Sigmoid colon (tissue), 7 donors: ENCODE results near the gene CRADD. TPM values are rescaled to one million over a fixed set of nuclear protein-coding genes. Genes with fewer than 3 reads are reported as not detected.

Experiments used
- DNase-seq: peaks from one replicate; pipeline ENCODE4 v3.0.0-alpha.2; 2019
- H3K27ac ChIP-seq, 4 donors: fragments of 200-600 bp; sonication (generic); one replicate each; pipeline ENCODE4 v1.5.1; 2016 to 2019; ENCODE audit warnings: mild to moderate bottlenecking in 1 of 4
- H3K27me3 ChIP-seq, 3 donors: fragments of 200-600 bp; sonication (generic); one replicate each; pipeline ENCODE4 v1.5.1; 2019; ENCODE audit warnings: mild to moderate bottlenecking in 1 of 3
- H3K36me3 ChIP-seq, 4 donors: fragments of 200-600 bp; sonication (generic); one replicate each; pipeline ENCODE4 v1.5.1; 2016 to 2019
- H3K4me1 ChIP-seq, 4 donors: fragments of 200-600 bp; sonication (generic); one replicate each; pipeline ENCODE4 v1.5.1; 2017 to 2019
- H3K4me3 ChIP-seq, 4 donors: fragments of 200-600 bp; sonication (generic); one replicate each; pipeline ENCODE4 v1.5.1; 2017 to 2019; ENCODE audit warnings: mild to moderate bottlenecking in 2 of 4, moderate library complexity in 1 of 4
- H3K9me3 ChIP-seq, 4 donors: fragments of 200-600 bp in 3 of 4; sonication (generic) in 3 of 4; one replicate each; pipeline versions ENCODE4 v1.5.1 to v1.6.1; 2013 to 2019
- CTCF ChIP-seq, 4 experiments: fragments of 450-650 bp in 3 of 4; fragments of 200-600 bp in 1 of 4; IDR thresholded peaks; one replicate each; pipeline ENCODE4 v1.5.1; 2016 to 2019; ENCODE audit warnings: antibody characterized with exemption in 4 of 4, mild to moderate bottlenecking in 3 of 4, moderate library complexity in 2 of 4
- EP300 ChIP-seq, 4 donors: sonication (generic); formaldehyde crosslinking; IDR thresholded peaks; one replicate each; pipeline ENCODE4 v1.6.1; 2017; ENCODE audit warnings: antibody characterized with exemption in 4 of 4
- POLR2A ChIP-seq, 2 donors: fragments of 450-650 bp; IDR thresholded peaks; one replicate each; pipeline ENCODE4 v1.6.1; 2016; ENCODE audit warnings: antibody characterized with exemption in 2 of 2, mild to moderate bottlenecking in 2 of 2, moderate library complexity in 2 of 2
- POLR2AphosphoS5 ChIP-seq, 4 donors: sonication (generic); formaldehyde crosslinking; IDR thresholded peaks; one replicate each; pipeline ENCODE4 v1.6.1; 2017; ENCODE audit warnings: antibody characterized with exemption in 4 of 4
- WGBS, 2 donors: extraction: QIAGEN DNeasy Blood & Tissue Kit; methylation state at CpG; one replicate each; pipeline ENCODE4 v1.1.7; 2013; 5-methylcytosine and 5-hydroxymethylcytosine counted together
- intact Hi-C: fragments of 100-400 bp; cut with DNase I; formaldehyde crosslinking; loops from one replicate; pipeline ENCODE4 v1.15.1; 2023
- polyA plus RNA-seq, 3 donors: library from polyadenylated mRNA; stranded (reverse); fragments of 200-250 nt; gene quantifications; one replicate each; pipeline ENCODE4 v1.2.3, GENCODE V29; 2013
- total RNA-seq, 4 donors: library from RNA; depleted of rRNA; stranded (reverse); fragments of >200 nt; gene quantifications; one replicate each; pipeline ENCODE4 v1.1.0, GENCODE V29; 2016
- donor health status: healthy with polysubstance abuse.
- donor health status: Bipolar disorder and iron deficiency.
- donor health status: healthy.

The CRADD gene
- total and polyA plus RNA-seq, 7 donors, result 14.1 to 98.9 (median 43.7) TPM

GRCh38 chr12:93937812-93938211 is 260.6 kb downstream of the CRADD start:
- intact Hi-C loops, result no loop called here
- H3K9me3 ChIP-seq, result peaks cover 0 to 10% (median 3%) of the 10 kb centered on the region in 4 donors
- WGBS, 2 donors, result 86 to 87% methylated on average over 7 of the region's 7 CpGs

GRCh38 chr12:93938317-93938716 is 261.1 kb downstream of the CRADD start:
- intact Hi-C loops, result no loop called here

More at GRCh38 chr12:93937812-93938211, 260.6 kb downstream of the CRADD start:
- H3K4me1 ChIP-seq, result no peaks in the 10 kb centered on the region
- H3K36me3 ChIP-seq, result no peaks in the 10 kb centered on the region
- no peak for DNase-seq
- H3K27ac ChIP-seq, result no peak overlapping the region
- H3K4me3 ChIP-seq, result no peak overlapping the region
- no peaks in the 10 kb centered on the region for H3K27me3 ChIP-seq
- no peak for TF ChIP-seq EP300 (IDR thresholded peaks at IDR 0.05)
- no peak for TF ChIP-seq POLR2A (IDR thresholded peaks at IDR 0.05)
- no peak for TF ChIP-seq POLR2AphosphoS5 (IDR thresholded peaks at IDR 0.05)
- no peak for TF ChIP-seq CTCF (IDR thresholded peaks at IDR 0.05)

GRCh38 chr12:93938931-93939330 is 261.8 kb downstream of the CRADD start:
- Histone ChIP-seq H3K4me1 (no peaks in the 10 kb centered on the region), H3K9me3 (peaks cover 0 to 10% (median 3%) of the 10 kb centered on the region in 4 donors), H3K4me3 (no peak overlapping the region), H3K27me3 (no peaks in the 10 kb centered on the region), H3K27ac (no peak overlapping the region), H3K36me3 (no peaks in the 10 kb centered on the region)
- 94 to 96% methylated on average over 2 of the region's 2 CpGs for WGBS, 2 donors
- DNase-seq, result no peak
- intact Hi-C loops, result no loop called here
- TF ChIP-seq POLR2A (IDR thresholded peaks at IDR 0.05), result no peak
- TF ChIP-seq EP300 (IDR thresholded peaks at IDR 0.05), result no peak
- no peak for TF ChIP-seq CTCF (IDR thresholded peaks at IDR 0.05)
- no peak for TF ChIP-seq POLR2AphosphoS5 (IDR thresholded peaks at IDR 0.05)

More at GRCh38 chr12:93938317-93938716, 261.1 kb downstream of the CRADD start:
- Histone ChIP-seq H3K36me3 (no peaks in the 10 kb centered on the region), H3K4me3 (no peak overlapping the region), H3K27me3 (no peaks in the 10 kb centered on the region), H3K27ac (no peak overlapping the region), H3K9me3 (peaks cover 0 to 10% (median 3%) of the 10 kb centered on the region in 4 donors), H3K4me1 (no peaks in the 10 kb centered on the region)
- WGBS, 2 donors, result 91% methylated on average over 3 of the region's 3 CpGs
- TF ChIP-seq CTCF (IDR thresholded peaks at IDR 0.05), result no peak
- no peak for TF ChIP-seq POLR2AphosphoS5 (IDR thresholded peaks at IDR 0.05)
- TF ChIP-seq EP300 (IDR thresholded peaks at IDR 0.05), result no peak
- no peak for TF ChIP-seq POLR2A (IDR thresholded peaks at IDR 0.05)
- no peak for DNase-seq

- 78 to 80% methylated on average over 7 of the region's 7 CpGs for WGBS, 2 donors
- Histone ChIP-seq H3K4me3 (no peak overlapping the region), H3K9me3 (peaks cover 0 to 9% (median 3%) of the 10 kb centered on the region in 4 donors), H3K27me3 (no peaks in the 10 kb centered on the region), H3K36me3 (no peaks in the 10 kb centered on the region), H3K27ac (no peak overlapping the region), H3K4me1 (no peaks in the 10 kb centered on the region)
- no peak for TF ChIP-seq POLR2AphosphoS5 (IDR thresholded peaks at IDR 0.05)
- no peak for TF ChIP-seq POLR2A (IDR thresholded peaks at IDR 0.05)
- no peak for TF ChIP-seq EP300 (IDR thresholded peaks at IDR 0.05)
- TF ChIP-seq CTCF (IDR thresholded peaks at IDR 0.05), result no peak
- intact Hi-C loops, result no loop called here
- DNase-seq, result no peak
These were observed 262.6 kb downstream of the CRADD start for GRCh38 chr12:93939641-93940325.
